CD4-positive, alpha-beta memory T cell (primary cell): ENCODE data around the gene CALHM4. TPM values are rescaled to one million over a fixed set of nuclear protein-coding genes. Genes with fewer than 3 reads are reported as not detected.

Experiments used
- CTCF ChIA-PET: fragments of 350-600 bp; sonication (Branson Sonifier 250); formaldehyde crosslinking; loops from one replicate; lab custom pipeline; 2021; ENCODE audit warnings: inconsistent platforms; ENCODE audit not compliant: partially characterized antibody; lab: Charles Lee
- POLR2A ChIA-PET: fragments of 350-600 bp; sonication (Branson Sonifier 250); formaldehyde crosslinking; loops from one replicate; lab custom pipeline; 2021; ENCODE audit not compliant: partially characterized antibody; lab: Charles Lee
- DNase-seq, 5 donors: peaks; one replicate each; pipeline versions ENCODE4 v3.0.0 to v3.0.0-alpha.2; 2020 to 2022; ENCODE audit warnings: mixed read lengths in 1 of 5
- H3K27ac ChIP-seq: one replicate; pipeline ENCODE4 v1.7.0; 2013; ENCODE audit warnings: low read depth, low read length
- H3K27me3 ChIP-seq: 2 replicates; pipeline ENCODE4 v1.7.0; 2013; ENCODE audit warnings: mild to moderate bottlenecking, low read length, moderate library complexity; ENCODE audit not compliant: insufficient read depth
- H3K36me3 ChIP-seq: 2 replicates; pipeline ENCODE4 v1.7.0; 2013; ENCODE audit warnings: mild to moderate bottlenecking, low read length, moderate library complexity; ENCODE audit not compliant: insufficient read depth
- H3K4me1 ChIP-seq: 2 replicates; pipeline ENCODE4 v1.7.0; 2013; ENCODE audit warnings: mild to moderate bottlenecking, low read length, moderate library complexity; ENCODE audit not compliant: insufficient read depth
- H3K4me3 ChIP-seq, 2 donors: one replicate each; pipeline ENCODE4 v1.7.0; 2013; ENCODE audit warnings: low read length in 2 of 2, mild to moderate bottlenecking in 1 of 2
- H3K9me3 ChIP-seq, 2 donors: one replicate each; pipeline ENCODE4 v1.7.0; 2013; ENCODE audit warnings: low read length in 2 of 2, control low read depth in 1 of 2; ENCODE audit not compliant: control insufficient read depth in 1 of 2
- H3K27ac Mint-ChIP-seq, 7 donors: one replicate each; pipeline ENCODE4 v1.8.0; 2020 to 2021; ENCODE audit warnings: mixed read lengths in 7 of 7, mild to moderate bottlenecking in 6 of 7, inconsistent platforms in 3 of 7, moderate library complexity in 3 of 7
- H3K27me3 Mint-ChIP-seq, 2 donors: one replicate each; pipeline ENCODE4 v1.8.0; 2020 to 2021; ENCODE audit warnings: mixed read lengths in 2 of 2
- H3K36me3 Mint-ChIP-seq, 2 donors: one replicate each; pipeline ENCODE4 v1.8.0; 2020 to 2021; ENCODE audit warnings: mixed read lengths in 2 of 2, inconsistent platforms in 1 of 2, mild to moderate bottlenecking in 1 of 2
- H3K4me1 Mint-ChIP-seq, 4 donors: one replicate each; pipeline ENCODE4 v1.8.0; 2020 to 2021; ENCODE audit warnings: mixed read lengths in 4 of 4, mild to moderate bottlenecking in 1 of 4
- H3K4me3 Mint-ChIP-seq, 8 donors: one replicate each; pipeline ENCODE4 v1.8.0; 2020 to 2021; ENCODE audit warnings: mixed read lengths in 8 of 8, mild to moderate bottlenecking in 7 of 8, moderate library complexity in 6 of 8, inconsistent platforms in 3 of 8
- H3K9me3 Mint-ChIP-seq, 8 donors: one replicate each; pipeline ENCODE4 v1.8.0; 2020 to 2021; ENCODE audit warnings: mixed read lengths in 8 of 8, mild to moderate bottlenecking in 5 of 8, inconsistent platforms in 3 of 8, moderate library complexity in 1 of 8
- intact Hi-C: fragments of 100-400 bp; cut with micrococcal nuclease; formaldehyde crosslinking; loops from one replicate; pipeline ENCODE4 v1.15.1; 2023
- polyA plus RNA-seq, 2 donors: library from polyadenylated mRNA; unstranded; fragments of 300-500 nt; fragmentation: Illumina TruSeq; gene quantifications; one replicate each; pipeline ENCODE4 v1.2.3, GENCODE V29; 2021
- total RNA-seq, 2 experiments: library from RNA; stranded (reverse); gene quantifications; one replicate each; pipeline ENCODE4 v1.2.3, GENCODE V29; 2021

The CALHM4 gene
- total and polyA plus RNA-seq, 4 experiments from 2014 or later = not detected

DNA sequence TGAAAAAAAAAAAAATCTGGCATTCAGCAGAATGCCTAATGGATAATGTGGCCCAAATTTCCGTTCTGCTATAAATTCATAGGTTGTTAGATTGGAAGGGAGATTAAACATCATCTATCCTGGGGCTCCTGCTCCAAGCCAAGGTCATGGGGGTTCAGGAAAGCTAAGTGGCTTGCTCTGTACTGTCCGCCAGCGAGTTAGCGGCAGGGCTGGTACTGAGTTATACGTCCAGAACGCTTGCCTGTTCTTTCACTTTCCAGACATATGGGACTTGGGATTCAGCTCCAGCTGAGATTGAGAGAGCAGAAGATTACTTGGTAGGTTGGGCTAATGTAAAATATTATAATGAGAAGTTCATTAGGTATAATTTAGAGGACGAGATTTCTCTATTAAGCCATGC is 18.6 kb downstream of the CALHM4 start:
- Histone ChIP-seq H3K4me3 (peak overlapping the region; percentile 67 to 76), H3K27me3 (no peaks in the 10 kb centered on the region), H3K4me1 (peaks cover 49% of the 10 kb centered on the region), H3K36me3 (peaks cover 4% of the 10 kb centered on the region), H3K27ac (peak overlapping the region; percentile 96), H3K9me3 (no peaks in the 10 kb centered on the region)
- DNase-seq = peak in 1 of 5 donors; percentile 6
- Mint-ChIP-seq H3K36me3 (peaks cover 19 to 41% of the 10 kb centered on the region in 2 donors), H3K4me1 (peaks cover 29 to 66% (median 47%) of the 10 kb centered on the region in 4 donors), H3K9me3 (no peaks in the 10 kb centered on the region), H3K27ac (peak overlapping the region; percentile 98 to 100 (median 99)), H3K27me3 (no peaks in the 10 kb centered on the region), H3K4me3 (peak overlapping the region; percentile 98 to 99 (median 99))
- ChIA-PET CTCF (interaction anchor here (1.2 to 3.8 kb wide), 10 partner anchors 9 to 317 kb away, joined by 3 to 31 read pairs (median 5); partner anchors contain the start of gene ZUP1), POLR2A (interaction anchor here (0.7 to 5.6 kb wide), 13 partner anchors 10 to 471 kb away, joined by 3 to 114 read pairs (median 6); partner anchors contain the start of genes CALHM4, KPNA5, NT5DC1 and TSPYL1)
- intact Hi-C loops = no loop called here

DNA sequence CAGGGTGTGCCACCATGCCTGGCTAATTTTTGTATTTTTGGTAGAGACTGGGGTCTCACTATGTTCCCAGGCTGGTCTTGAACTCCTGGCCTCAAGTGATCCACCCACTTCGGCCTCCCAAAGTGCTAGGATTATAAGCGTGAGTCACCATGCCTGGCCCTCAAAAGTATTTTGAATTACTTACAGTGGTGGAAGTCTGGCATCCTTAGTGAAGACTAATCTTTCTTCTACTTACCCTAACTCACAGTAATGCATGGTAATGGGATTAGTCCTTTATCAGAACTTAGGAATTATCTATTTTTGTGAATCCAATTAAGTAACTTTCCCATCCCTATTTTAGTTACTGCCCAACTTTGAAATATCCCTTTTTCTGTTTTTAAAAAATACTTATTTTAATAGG is 21.7 kb downstream of the CALHM4 start:
- no peak overlapping the region for H3K4me3 Mint-ChIP-seq
- H3K27me3 ChIP-seq = no peaks in the 10 kb centered on the region
- intact Hi-C loops = no loop called here
- no peaks in the 10 kb centered on the region for H3K27me3 Mint-ChIP-seq
- no peak overlapping the region for H3K27ac ChIP-seq
- ChIA-PET POLR2A (no interaction called here), CTCF (interaction anchor here (0.6 to 1.2 kb wide), 2 partner anchors 90 to 288 kb away, joined by 3 to 4 read pairs; no protein-coding TSS in a partner anchor)
- peaks cover 8% of the 10 kb centered on the region for H3K36me3 ChIP-seq
- no peak overlapping the region for H3K27ac Mint-ChIP-seq
- H3K9me3 Mint-ChIP-seq = no peaks in the 10 kb centered on the region
- H3K4me1 ChIP-seq = peaks cover 47% of the 10 kb centered on the region
- no peak overlapping the region for H3K4me3 ChIP-seq
- peaks cover 36 to 67% (median 51%) of the 10 kb centered on the region in 4 donors for H3K4me1 Mint-ChIP-seq
- peaks cover 33 to 60% of the 10 kb centered on the region in 2 donors for H3K36me3 Mint-ChIP-seq
- DNase-seq = no peak
- H3K9me3 ChIP-seq = no peaks in the 10 kb centered on the region

DNA sequence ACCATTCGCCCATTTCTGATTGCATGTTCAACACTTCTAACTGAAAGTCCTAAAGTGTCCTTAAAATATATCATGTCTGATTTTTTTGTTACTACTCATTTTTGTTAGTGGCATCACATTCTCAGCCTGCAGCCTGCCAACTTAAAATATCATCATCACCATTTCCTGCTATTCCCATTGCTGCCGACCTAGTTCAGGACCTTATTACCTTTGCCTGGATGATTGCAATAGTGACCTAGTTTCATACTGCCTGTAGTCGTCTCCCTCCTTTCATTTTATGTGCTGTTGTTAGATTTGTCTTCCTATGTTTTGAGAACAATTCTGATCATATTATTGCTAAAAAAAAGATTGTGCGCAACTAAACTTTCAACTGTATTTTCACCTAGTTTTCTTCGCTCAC is 23.9 kb downstream of the CALHM4 start:
- Mint-ChIP-seq H3K4me3 (no peak overlapping the region), H3K36me3 (peaks cover 35 to 53% of the 10 kb centered on the region in 2 donors), H3K27ac (no peak overlapping the region), H3K27me3 (no peaks in the 10 kb centered on the region), H3K4me1 (peaks cover 30 to 48% (median 39%) of the 10 kb centered on the region in 4 donors), H3K9me3 (no peaks in the 10 kb centered on the region)
- Histone ChIP-seq H3K4me1 (peaks cover 36% of the 10 kb centered on the region), H3K27ac (no peak overlapping the region), H3K36me3 (peaks cover 11% of the 10 kb centered on the region), H3K9me3 (no peaks in the 10 kb centered on the region), H3K4me3 (no peak overlapping the region), H3K27me3 (no peaks in the 10 kb centered on the region)
- intact Hi-C loops = no loop called here
- no peak for DNase-seq
- CTCF ChIA-PET = no interaction called here
- POLR2A ChIA-PET = no interaction called here

GRCh38 chr6:116578335-116578734 is 24.8 kb downstream of the CALHM4 start:
- no peaks in the 10 kb centered on the region for H3K9me3 Mint-ChIP-seq
- no peak overlapping the region for H3K4me3 Mint-ChIP-seq
- no peaks in the 10 kb centered on the region for H3K27me3 ChIP-seq
- H3K36me3 ChIP-seq = peaks cover 11% of the 10 kb centered on the region
- H3K36me3 Mint-ChIP-seq = peaks cover 41 to 55% of the 10 kb centered on the region in 2 donors
- H3K4me3 ChIP-seq = no peak overlapping the region
- peaks cover 27% of the 10 kb centered on the region for H3K4me1 ChIP-seq
- intact Hi-C loops = no loop called here
- H3K27ac Mint-ChIP-seq = no peak overlapping the region
- H3K4me1 Mint-ChIP-seq = peaks cover 24 to 41% (median 33%) of the 10 kb centered on the region in 4 donors
- no peaks in the 10 kb centered on the region for H3K27me3 Mint-ChIP-seq
- H3K9me3 ChIP-seq = no peaks in the 10 kb centered on the region
- ChIA-PET POLR2A (no interaction called here), CTCF (no interaction called here)
- DNase-seq = no peak
- H3K27ac ChIP-seq = no peak overlapping the region

DNA sequence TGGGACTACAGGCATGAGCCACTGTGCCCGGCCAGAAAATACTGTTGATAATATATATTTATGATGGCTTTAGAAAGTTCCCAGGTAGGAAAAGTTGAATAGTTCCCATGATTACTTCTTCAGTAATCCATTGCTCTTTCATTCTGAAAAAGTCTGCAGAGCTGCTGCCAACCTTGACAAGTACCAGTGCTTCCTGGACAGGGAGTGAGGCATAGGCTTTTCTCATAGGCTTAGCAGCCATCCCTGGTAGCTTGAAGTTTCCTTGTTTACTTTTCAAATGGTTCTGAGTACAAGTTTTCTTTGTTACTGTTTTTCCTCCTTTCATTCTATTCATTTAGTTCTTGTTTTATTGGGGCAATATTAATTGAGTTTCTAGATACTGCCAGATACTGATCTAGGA is 25.6 kb downstream of the CALHM4 start:
- POLR2A ChIA-PET = interaction anchor here (0.8 kb wide), 1 partner anchor 8 kb away, joined by 5 read pairs; the partner anchor contains the start of gene RWDD1
- no peak for DNase-seq
- Mint-ChIP-seq H3K27ac (peak overlapping the region in 1 of 7 donors; percentile 4), H3K27me3 (no peaks in the 10 kb centered on the region), H3K9me3 (no peaks in the 10 kb centered on the region), H3K4me1 (peaks cover 19 to 33% (median 27%) of the 10 kb centered on the region in 4 donors), H3K36me3 (peaks cover 42 to 53% of the 10 kb centered on the region in 2 donors), H3K4me3 (no peak overlapping the region)
- Histone ChIP-seq H3K4me3 (no peak overlapping the region), H3K9me3 (no peaks in the 10 kb centered on the region), H3K36me3 (peaks cover 11% of the 10 kb centered on the region), H3K4me1 (peaks cover 19% of the 10 kb centered on the region), H3K27me3 (no peaks in the 10 kb centered on the region), H3K27ac (no peak overlapping the region)
- intact Hi-C loops = no loop called here
- CTCF ChIA-PET = interaction anchor here (0.9 to 1.1 kb wide), 2 partner anchors 18 to 44 kb away, joined by 3 to 5 read pairs; no protein-coding TSS in a partner anchor

GRCh38 chr6:116580198-116580597 is 26.6 kb downstream of the CALHM4 start:
- intact Hi-C loops = no loop called here

GRCh38 chr6:116586276-116586675 is 32.7 kb downstream of the CALHM4 start:
- Histone ChIP-seq H3K9me3 (no peaks in the 10 kb centered on the region), H3K36me3 (peaks cover 30% of the 10 kb centered on the region), H3K4me3 (no peak overlapping the region), H3K27ac (no peak overlapping the region), H3K27me3 (no peaks in the 10 kb centered on the region), H3K4me1 (no peaks in the 10 kb centered on the region)
- DNase-seq = no peak
- ChIA-PET POLR2A (no interaction called here), CTCF (no interaction called here)
- Mint-ChIP-seq H3K4me1 (peaks cover 0 to 4% (median under 1%) of the 10 kb centered on the region in 4 donors), H3K9me3 (no peaks in the 10 kb centered on the region), H3K27me3 (no peaks in the 10 kb centered on the region), H3K27ac (no peak overlapping the region), H3K36me3 (peaks cover 49 to 61% of the 10 kb centered on the region in 2 donors), H3K4me3 (no peak overlapping the region)
- intact Hi-C loops = no loop called here

More at GRCh38 chr6:116580198-116580597, 26.6 kb downstream of the CALHM4 start:
- Mint-ChIP-seq H3K27ac (peak overlapping the region in 3 of 7 donors; percentile 2 to 32 (median 25)), H3K36me3 (peaks cover 48 to 59% of the 10 kb centered on the region in 2 donors), H3K4me1 (peaks cover 18 to 28% (median 24%) of the 10 kb centered on the region in 4 donors), H3K9me3 (no peaks in the 10 kb centered on the region), H3K4me3 (no peak overlapping the region), H3K27me3 (no peaks in the 10 kb centered on the region)
- H3K27ac ChIP-seq = no peak overlapping the region
- DNase-seq = no peak
- H3K27me3 ChIP-seq = no peaks in the 10 kb centered on the region
- CTCF ChIA-PET = interaction anchor here (1.1 to 1.4 kb wide), 2 partner anchors 8 to 19 kb away, joined by 5 read pairs; partner anchors contain the start of gene RWDD1
- POLR2A ChIA-PET = interaction anchor here (0.8 kb wide), 1 partner anchor 9 kb away, joined by 5 read pairs; the partner anchor contains the start of gene RWDD1
- H3K4me1 ChIP-seq = peaks cover 15% of the 10 kb centered on the region
- H3K4me3 ChIP-seq = no peak overlapping the region
- peaks cover 18% of the 10 kb centered on the region for H3K36me3 ChIP-seq
- H3K9me3 ChIP-seq = no peaks in the 10 kb centered on the region
